Measurements from ENCODE around the gene RUVBL2. TPM values are rescaled to one million over a fixed set of nuclear protein-coding genes. Genes with fewer than 3 reads are reported as not detected.
"Not testable (repeated sequence)": the region's sequence is repeated elsewhere in the genome, so short reads cannot be mapped to it uniquely, and the experiment has no call there.

The RUVBL2 gene
- polyA plus RNA-seq, 1 donor, result 55.3 TPM

DNA sequence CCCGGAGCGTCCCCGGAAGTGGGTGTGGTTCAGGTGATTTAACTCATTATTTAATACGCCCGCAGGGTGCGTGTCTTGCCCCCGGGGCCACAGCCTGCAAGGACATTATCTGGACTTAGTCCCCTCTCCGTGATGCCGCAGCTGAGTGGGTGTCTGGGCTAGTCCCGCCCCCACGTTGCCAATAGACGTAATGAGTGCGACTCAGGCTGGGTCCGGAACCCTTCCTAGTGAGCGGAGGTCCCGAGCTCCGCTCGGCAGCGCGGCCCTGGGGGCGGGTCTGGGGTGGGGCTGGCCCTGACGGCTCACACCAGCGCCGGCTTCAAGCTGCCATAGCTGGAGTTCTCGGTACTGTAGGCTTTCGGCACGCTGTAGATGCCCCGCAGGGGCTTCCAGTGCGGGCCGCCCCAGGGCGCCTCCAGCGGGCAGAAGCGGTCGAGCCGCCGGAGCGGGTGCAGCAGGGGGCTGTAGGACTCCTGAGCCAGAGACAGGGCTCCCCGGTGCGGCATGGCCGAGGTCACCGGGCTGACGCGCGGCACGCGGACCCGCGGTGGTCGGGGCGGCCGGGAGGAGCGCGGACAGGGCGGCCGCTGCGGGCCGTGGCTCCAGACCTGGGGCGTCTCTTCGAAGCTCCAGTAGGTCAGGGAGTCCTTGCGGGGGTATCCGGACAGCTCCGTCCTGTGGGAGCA lies 24.1 kb downstream of the RUVBL2 start:
- DNase-seq (ENCODE audit: low read depth), result no peak

DNA sequence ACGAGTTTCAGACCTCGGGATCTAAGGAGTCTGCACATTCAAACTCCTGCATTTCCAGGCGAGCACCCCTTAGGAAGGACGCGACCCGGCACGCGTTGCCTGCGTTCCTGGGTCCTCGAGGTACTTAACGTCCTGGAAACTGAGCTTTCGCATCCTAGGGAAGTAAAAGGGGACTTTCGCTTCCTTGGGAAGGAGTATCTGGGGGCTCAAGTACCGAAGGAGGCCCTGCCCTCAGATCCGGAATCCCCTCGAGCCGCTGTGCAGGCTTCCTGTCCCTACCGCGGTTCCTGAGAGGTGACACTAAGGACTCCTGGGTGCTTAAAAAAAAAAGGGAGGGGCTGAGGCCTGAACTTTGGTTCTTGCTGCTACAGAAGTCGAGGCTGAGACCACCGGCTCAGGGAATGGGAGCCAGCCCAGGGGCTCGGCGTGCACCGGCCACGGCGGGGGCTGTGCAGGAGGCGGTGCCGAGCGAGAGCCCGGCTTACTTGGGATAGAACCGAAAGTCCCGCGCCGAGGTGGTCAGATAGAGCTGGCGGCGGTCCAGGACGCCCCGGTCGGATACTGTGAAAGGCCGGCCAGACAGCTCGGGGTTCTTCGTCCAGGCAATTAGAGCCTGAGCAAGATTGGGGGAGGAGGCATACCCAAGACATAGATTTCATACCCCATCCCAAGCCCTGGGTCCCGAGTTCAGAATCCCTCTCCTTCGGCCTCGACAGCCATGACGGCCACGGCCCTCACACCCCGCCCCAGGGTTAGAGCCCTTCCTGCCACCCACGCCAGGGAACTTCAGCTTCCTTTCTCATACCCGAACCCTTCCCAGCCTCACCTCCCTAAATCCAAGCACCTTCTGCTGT lies 24.9 kb downstream of the RUVBL2 start:
- not testable (repeated sequence) for DNase-seq (ENCODE audit: low read depth)

DNA sequence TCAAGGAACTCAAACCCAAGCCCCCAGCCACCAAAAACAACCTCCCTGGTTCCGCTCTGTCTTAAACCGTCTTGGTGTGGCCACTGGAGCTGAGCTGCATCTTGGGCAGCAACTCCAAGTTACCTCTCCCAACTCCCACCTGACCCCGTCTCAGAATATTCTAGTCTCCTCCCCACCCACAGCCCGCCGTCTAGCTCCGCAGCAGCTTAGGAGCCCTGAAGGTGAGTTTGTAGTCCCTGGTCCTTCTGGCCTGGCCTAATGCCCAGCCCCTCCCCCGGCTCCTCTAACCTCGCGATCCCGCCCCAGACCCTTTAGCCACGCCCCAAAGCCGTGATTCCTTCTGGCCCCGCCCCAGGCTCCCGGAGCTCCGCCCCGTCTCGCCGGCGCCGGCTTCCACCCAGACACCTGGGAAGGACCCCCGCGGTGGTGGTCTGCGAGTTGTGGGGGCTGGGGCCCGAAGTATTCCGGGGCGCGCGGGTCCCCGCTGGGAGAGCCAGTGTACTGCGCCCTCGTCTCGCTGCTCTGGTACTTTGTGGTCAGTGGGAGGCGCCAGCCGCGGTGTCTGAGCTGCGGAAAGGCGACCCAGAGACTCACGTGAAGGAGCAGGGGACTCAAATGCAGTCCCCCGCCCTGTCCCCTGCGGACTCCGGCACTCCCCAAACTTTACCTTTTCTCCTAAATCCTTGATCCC lies 25.7 kb downstream of the RUVBL2 start:
- DNase-seq (ENCODE audit: low read depth), result no peak

- no peak for DNase-seq (ENCODE audit: low read depth)
These were observed 26.7 kb downstream of the RUVBL2 start for GRCh38 chr19:49020342-49020741.

DNA sequence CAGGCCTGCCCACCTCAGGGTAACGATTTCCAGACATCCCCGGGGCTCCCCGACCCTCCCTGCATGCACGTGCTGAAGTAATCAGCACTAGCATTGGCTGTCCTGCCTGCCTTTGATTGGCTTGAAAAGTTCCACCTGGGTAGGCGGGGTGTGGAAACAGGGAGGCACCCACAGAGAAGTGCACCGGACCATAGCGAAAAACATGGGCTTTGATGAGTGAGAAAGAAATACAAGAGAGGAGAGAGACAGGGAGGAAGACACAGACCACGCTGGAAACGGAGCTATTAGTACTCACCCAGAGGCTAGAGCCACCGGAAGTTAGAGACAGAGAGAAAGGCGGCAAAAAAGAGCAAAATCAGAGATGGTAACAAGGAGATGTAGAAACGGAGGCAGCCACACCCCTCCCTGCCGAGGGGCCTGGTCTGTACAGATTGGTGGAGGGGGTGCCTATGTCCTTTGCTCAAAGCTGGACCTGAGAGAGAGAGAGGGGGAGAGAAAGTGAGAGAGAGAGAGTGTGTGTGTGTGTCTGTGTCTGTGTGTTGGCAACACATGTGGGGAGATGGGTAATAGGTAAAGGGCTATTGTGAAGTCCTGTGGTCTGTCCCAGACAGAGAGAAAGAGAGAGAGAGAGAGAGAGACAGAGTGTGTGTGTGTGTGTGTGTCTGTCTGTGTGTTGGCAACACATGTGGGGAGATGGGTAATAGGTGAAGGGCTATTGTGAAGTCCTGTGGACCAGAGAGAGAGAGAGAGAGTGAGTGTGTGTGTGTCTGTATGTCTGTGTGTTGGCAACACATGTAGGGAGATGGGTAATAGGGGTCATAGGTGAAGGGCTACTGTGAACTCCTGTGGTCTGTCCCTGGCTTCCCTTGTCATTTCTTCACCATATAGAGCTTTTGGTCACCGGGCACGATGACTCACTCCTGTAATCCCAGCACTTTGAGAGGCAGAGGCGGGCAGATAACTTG lies 27.5 kb downstream of the RUVBL2 start:
- no peak for DNase-seq (ENCODE audit: low read depth)

GRCh38 chr19:49022116-49022515 lies 28.4 kb downstream of the RUVBL2 start:
- no peak for DNase-seq (ENCODE audit: low read depth)

DNA sequence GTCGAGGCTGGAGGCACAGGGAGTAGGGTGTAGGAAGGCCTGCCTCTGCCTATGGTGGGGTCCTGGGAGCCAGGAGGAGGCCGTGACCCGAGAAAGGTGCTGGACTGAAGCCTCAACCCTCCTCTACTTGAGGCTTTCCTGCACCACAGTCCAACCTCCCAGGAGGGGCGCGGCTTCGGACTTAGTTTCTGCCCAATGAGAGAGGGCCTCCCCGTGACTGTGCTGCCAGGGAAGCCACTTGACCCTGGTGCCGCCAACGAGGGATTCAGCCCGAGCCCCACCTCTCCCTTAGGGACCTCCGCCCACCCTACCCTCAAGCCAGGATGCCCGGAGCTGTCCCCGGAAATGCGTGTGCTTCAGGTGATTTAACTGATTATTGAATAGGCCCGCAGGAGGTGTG lies 30.5 kb downstream of the RUVBL2 start, which contains the start of gene CGB3:
CGB3 (minus strand) TSS at position 101 of the 400 bp plus-strand sequence. CDS start 362 bp downstream, outside the sequence.
- not testable (repeated sequence) for DNase-seq (ENCODE audit: low read depth)

DNA sequence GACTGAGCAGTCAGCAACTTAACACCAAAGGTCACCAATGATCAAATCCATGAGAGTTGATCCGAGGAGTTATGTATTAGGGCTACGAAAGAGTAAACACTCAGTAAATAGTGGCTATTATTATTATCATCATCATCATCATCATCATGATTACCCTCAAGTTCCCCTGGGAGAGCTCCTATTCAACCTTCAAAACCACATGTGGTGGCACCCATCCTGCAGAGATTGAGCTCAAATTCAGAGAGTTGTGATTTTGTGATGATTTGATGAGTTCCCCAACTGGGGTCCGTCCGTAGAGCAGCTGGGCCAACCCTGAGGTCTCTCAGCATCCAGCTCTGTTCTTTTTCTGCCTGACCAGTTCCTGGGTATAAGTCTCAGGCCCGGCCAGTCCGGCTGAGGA lies 31.4 kb downstream of the RUVBL2 start:
- not testable (repeated sequence) for DNase-seq (ENCODE audit: low read depth)

DNA sequence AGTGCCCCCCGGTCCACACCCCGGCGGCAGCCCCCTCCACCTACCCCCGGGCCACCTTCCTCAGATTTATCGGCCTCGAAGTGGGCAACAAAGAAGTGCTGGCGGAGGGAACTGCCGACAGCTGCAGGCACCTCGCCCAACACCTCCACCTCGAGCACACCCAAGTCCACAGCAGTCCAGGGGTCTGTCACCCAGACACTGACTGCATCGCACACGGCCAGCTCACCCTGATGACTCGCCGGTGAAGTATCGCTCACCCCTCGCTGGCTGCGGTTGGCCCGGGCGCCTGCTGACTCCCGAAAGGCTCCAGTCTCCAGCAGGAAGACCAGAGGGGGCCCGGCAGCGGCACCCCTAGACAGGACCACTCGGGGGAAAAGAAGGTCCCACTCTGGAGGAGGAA lies 31.9 kb downstream of the RUVBL2 start:
- DNase-seq (ENCODE audit: low read depth), result not testable (repeated sequence)

GRCh38 chr19:49028686-49029085 lies 35.0 kb downstream of the RUVBL2 start:
- not testable (repeated sequence) for DNase-seq (ENCODE audit: low read depth)

DNA sequence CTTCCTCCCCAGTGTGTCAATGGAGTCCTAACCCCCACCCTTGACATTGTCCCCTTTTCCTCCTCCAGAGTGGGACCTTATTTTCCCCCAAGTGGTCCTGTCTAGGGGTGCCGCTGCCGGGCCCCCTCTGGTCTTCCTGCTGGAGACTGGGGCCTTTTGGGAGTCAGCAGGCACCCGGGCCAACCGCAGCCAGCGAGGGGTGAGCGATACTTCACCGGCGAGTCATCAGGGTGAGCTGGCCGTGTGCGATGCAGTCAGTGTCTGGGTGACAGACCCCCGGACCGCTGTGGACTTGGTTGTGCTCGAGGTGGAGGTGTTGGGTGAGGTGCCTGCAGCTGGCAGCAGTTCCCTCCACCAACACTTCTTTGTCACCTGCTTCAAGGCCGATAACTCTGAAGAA lies 36.1 kb downstream of the RUVBL2 start:
- DNase-seq (ENCODE audit: low read depth), result not testable (repeated sequence)

GRCh38 chr19:49030323-49030722 lies 36.6 kb downstream of the RUVBL2 start:
- DNase-seq (ENCODE audit: low read depth), result not testable (repeated sequence)

DNA sequence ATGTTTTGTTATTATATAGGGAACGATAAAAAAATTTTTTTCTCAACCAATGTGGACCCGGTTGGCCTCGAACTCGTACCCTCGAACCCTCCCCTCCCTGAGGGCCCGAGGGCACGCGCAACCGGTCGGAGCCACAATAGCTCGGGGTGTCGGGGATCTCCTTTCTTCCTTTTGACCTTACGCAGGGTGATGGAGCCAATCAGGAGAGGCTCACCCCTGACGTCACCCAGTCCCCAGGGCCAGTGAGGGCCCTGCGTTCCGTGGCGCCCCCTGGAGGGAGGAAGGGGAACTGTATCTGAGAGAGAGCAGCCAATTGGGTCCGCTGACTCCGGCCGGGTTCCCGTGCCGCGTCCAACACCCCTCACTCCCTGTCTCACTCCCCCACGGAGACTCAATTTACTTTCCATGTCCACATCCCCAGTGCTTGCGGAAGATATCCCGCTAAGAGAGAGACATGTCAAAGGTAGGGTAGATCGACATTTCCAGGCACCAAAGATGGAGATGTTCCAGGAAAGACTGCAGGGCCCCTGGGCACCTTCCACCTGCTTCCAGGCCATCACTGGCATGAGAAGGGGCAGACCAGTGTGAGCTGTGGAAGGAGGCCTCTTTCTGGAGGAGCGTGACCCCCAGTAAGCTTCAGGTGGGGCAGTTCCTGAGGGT lies 38.1 kb downstream of the RUVBL2 start, which contains the start of gene CGB2:
CGB2 (plus strand) TSS at position 249 of the 660 bp plus-strand sequence; CDS start at position 455, 206 bp downstream.
- not testable (repeated sequence) for DNase-seq (ENCODE audit: low read depth)

DNA sequence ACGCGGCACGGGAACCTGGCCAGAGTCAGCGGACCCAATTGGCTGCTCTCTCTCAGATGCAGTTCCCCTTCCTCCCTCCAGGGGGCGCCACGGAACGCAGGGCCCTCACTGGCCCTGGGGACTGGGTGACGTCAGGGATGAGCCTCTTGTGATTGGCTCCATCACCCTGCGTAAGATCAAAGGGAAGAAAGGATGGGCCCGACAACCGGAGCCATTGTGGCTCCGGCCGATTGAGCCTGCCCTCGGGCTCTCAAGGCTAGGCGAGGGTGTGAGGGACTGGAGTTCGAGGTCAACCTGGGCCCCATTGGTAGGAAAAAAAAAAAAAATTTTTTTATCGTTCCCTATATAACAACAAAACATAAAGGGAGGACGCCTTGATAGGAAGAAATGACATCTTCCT lies 43.1 kb downstream of the RUVBL2 start, which contains the start of gene CGB1:
CGB1 (minus strand) TSS at position 81 of the 400 bp plus-strand sequence. CDS start 184 bp downstream, outside the sequence.
- DNase-seq (ENCODE audit: low read depth), result not testable (repeated sequence)

GRCh38 chr19:49038111-49038510 lies 44.4 kb downstream of the RUVBL2 start:
- not testable (repeated sequence) for DNase-seq (ENCODE audit: low read depth)

DNA sequence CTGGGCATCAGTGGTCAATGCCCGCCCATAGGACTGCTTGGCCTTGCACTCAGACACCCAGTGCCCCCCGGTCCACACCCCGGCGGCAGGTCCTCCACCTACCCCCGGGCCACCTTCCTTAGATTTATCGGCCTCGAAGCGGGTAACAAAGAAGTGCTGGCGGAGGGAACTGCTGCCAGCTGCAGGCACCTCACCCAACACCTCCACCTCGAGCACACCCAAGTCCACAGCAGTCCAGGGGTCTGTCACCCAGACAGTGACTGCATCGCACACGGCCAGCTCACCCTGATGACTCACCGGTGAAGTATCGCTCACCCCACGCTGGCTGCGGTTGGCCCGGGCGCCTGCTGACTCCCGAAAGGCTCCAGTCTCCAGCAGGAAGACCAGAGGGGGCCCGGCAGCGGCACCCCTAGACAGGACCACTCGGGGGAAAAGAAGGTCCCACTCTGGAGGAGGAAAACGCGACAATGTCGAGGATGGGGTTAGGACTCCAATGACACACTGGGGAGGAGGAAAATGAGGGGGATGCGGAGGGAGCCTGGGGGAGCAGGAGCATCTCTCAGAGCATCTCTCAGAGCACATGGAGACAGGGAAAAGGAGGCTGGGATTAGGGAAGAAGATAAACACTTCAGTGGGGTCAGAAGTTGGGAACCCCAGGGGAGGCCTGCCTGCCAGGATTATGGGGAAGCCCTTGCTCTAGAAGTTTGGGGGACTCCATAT lies 45.0 kb downstream of the RUVBL2 start:
- not testable (repeated sequence) for DNase-seq (ENCODE audit: low read depth)

- DNase-seq (ENCODE audit: low read depth), result not testable (repeated sequence)
These were observed 46.0 kb downstream of the RUVBL2 start for GRCh38 chr19:49039736-49040135.

DNA sequence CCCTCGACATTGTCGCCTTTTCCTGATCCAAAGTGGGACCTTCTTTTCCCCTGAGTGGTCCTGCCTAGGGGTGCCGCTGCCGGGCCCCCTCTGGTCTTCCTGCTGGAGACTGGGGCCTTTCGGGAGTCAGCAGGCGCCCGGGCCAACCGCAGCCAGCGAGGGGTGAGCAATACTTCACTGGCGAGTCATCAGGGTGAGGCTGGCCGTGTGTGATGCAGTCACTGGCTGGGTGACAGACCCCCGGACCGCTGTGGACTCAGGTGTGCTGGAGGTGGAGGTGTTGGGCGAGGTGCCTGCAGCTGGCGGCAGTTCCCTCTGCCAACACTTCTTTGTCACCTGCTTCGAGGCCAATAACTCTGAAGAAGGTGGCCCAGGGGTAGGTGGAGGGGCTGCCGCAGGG lies 48.5 kb downstream of the RUVBL2 start:
- no peak for DNase-seq (ENCODE audit: low read depth)

GRCh38 chr19:49042666-49043065 lies 49.0 kb downstream of the RUVBL2 start:
- DNase-seq (ENCODE audit: low read depth), result not testable (repeated sequence)
